Stimulated activated CD8-positive, alpha-beta memory T cell treated with anti-CD3 and anti-CD28 coated beads, Interleukin-7, amount 100 ng/mL, for 24 hours (primary cell): ENCODE data around the gene MICAL3.
"Not testable (repeated sequence)": the region's sequence is repeated elsewhere in the genome, so short reads cannot be mapped to it uniquely, and the experiment has no call there.

Experiments used
- DNase-seq: peaks from one replicate; pipeline ENCODE4 v3.0.0-alpha.2; 2020; ENCODE audit warnings: low read depth

MICAL3 gene

GRCh38 chr22:18024276-18024939 lies at the start of gene MICAL3:
TSS of gene MICAL3 (minus strand) at chr22:18024561. CDS start at chr22:17906812, 117,749 bp downstream.
- no peak for DNase-seq

GRCh38 chr22:18073927-18074326 lies 49.6 kb upstream of the MICAL3 start:
- DNase-seq = not testable (repeated sequence)

- DNase-seq = no peak
Observed at GRCh38 chr22:18073467-18073866, 49.1 kb upstream of the MICAL3 start.

- no peak for DNase-seq
Observed at GRCh38 chr22:18071968-18072310, 47.6 kb upstream of the MICAL3 start.

GRCh38 chr22:18071307-18071967 lies 47.1 kb upstream of the MICAL3 start:
- not testable (repeated sequence) for DNase-seq

GRCh38 chr22:18070556-18071306 lies 46.4 kb upstream of the MICAL3 start:
- no peak for DNase-seq

GRCh38 chr22:18070041-18070440 lies 45.7 kb upstream of the MICAL3 start:
- DNase-seq = no peak

- DNase-seq = no peak
Observed at GRCh38 chr22:18069041-18069440, 44.7 kb upstream of the MICAL3 start.

- no peak for DNase-seq
Observed at GRCh38 chr22:18068381-18068988, 44.1 kb upstream of the MICAL3 start.

- DNase-seq = no peak
Observed at GRCh38 chr22:18067548-18068341, 43.4 kb upstream of the MICAL3 start.

- DNase-seq = no peak
Observed at GRCh38 chr22:18067121-18067520, 42.8 kb upstream of the MICAL3 start.

GRCh38 chr22:18066181-18066859 lies 42.0 kb upstream of the MICAL3 start:
- DNase-seq = no peak

GRCh38 chr22:18065256-18065655 lies 40.9 kb upstream of the MICAL3 start:
- no peak for DNase-seq

- no peak for DNase-seq
Observed at GRCh38 chr22:18064636-18065035, 40.3 kb upstream of the MICAL3 start.

- not testable (repeated sequence) for DNase-seq
Observed at GRCh38 chr22:18063715-18064114, 39.4 kb upstream of the MICAL3 start.

- no peak for DNase-seq
Observed at GRCh38 chr22:18063306-18063705, 38.9 kb upstream of the MICAL3 start.

- no peak for DNase-seq
Observed at GRCh38 chr22:18062421-18062820, 38.1 kb upstream of the MICAL3 start.

GRCh38 chr22:18060646-18061620 lies 36.6 kb upstream of the MICAL3 start:
- no peak for DNase-seq

GRCh38 chr22:18059991-18060390 lies 35.6 kb upstream of the MICAL3 start:
- no peak for DNase-seq

GRCh38 chr22:18059473-18059872 lies 35.1 kb upstream of the MICAL3 start:
- no peak for DNase-seq
